Hair follicular keratinocyte (primary cell): Measurements from ENCODE around the gene TRMT10B. TPM values are rescaled to one million over a fixed set of nuclear protein-coding genes. Genes with fewer than 3 reads are reported as not detected.

ENCODE experiments used
- total RNA-seq: library from RNA; depleted of rRNA; stranded (reverse); fragments of >200 nt; gene quantifications from 2 replicates; pipeline ENCODE4 v1.2.3, GENCODE V29; 2015

Gene TRMT10B, protein sequence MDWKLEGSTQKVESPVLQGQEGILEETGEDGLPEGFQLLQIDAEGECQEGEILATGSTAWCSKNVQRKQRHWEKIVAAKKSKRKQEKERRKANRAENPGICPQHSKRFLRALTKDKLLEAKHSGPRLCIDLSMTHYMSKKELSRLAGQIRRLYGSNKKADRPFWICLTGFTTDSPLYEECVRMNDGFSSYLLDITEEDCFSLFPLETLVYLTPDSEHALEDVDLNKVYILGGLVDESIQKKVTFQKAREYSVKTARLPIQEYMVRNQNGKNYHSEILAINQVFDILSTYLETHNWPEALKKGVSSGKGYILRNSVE
- 2.0 and 4.9 TPM in 2 replicates for total RNA-seq

DNA sequence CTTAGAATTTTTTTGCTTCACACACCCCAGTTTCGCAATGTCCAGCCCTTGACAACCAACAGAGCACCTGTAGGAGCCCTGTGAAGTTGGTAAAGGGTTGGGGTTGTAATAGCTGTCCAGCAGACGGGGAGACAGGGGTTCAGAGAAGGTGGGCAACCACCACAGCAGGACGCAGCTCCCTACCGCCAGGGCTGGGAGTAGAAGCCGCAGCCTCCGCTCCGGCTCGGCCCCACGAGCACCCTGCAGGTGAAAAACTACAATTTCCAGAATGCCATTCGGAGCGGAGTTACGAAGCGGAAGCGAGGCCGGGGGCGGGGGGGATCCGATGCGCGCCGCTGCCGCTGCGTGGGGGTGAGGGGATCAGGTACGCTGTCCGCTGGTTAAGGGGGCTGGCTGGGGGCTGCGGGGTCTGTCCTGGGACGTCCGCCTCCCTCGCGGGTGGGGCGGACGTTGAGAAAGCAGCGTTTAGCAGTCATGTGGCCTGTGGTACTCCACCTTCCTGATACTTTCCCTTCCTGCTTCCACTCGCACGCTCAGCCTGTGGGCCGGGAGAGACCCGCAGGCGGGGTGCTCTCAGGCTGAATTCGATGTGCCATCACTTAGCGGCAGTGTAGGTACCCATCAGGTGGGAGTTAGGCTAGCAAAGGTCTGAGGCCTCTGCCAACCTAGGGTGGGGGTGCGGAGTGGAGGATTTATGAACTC lies at the start of gene TRMT10B:
Gene TRMT10B (plus strand): TSS at position 317 of the 702 bp plus-strand sequence. CDS start 8,127 bp downstream, outside the sequence.

GRCh38 chr9:37784616-37785483 lies 31.2 kb downstream of the TRMT10B start, which contains the start of gene EXOSC3:
Gene EXOSC3, minus strand, starts transcription at chr9:37785064. Its CDS starts 20 bp downstream, at chr9:37785044.

DNA sequence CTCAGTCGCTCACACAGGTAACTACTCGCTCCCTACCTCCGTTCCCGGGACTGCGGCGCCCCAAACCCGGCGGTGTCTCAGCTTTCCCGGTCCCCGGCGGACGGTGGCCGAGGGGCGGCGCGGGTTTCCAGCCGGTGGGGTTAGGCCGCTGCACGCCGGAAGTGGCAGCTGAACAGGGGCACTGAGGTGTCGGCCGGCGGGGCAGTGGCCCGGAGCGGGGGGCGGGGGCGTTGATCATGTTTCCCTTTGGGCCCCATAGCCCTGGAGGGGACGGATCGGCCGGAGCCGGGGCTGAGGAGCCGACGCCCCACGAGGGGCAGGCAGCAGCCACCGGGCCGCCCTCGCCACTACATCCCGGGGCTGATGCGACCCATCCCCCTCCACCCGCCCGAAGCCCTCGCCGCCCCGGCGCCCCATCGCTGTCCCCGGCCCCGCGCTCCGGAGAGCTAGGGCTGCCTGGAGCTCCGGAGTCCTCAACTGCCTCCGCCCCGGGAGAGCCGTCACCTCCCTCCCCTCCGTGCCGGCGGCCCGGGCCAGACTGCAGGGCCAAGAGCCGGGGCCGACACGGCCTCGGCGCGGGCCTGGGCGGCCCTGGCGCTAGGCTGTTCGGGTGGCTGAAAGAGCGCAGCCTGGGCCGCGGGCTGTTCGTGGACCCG lies 47.2 kb downstream of the TRMT10B start, which contains the start of gene DCAF10:
Gene DCAF10 (plus strand): TSS at position 167 of the 656 bp plus-strand sequence. CDS start 70 bp downstream, at position 237.

Other genes starting within 250 kb of the TRMT10B start
- gene FBXO10, start 177.4 kb upstream of the TRMT10B start, total RNA-seq, result 1.6 and 1.9 TPM in 2 replicates
- gene TOMM5, start 161.2 kb upstream of the TRMT10B start, total RNA-seq, result 131 and 194 TPM in 2 replicates
- under 0.01 TPM in 1 of 2 replicates, not detected in the other for gene FRMPD1, start 102.9 kb upstream of the TRMT10B start, total RNA-seq
- 41.3 and 58.1 TPM in 2 replicates for gene EXOSC3, start 31.3 kb downstream of the TRMT10B start, total RNA-seq
- 14.8 and 15.0 TPM in 2 replicates for gene DCAF10, start 47.0 kb downstream of the TRMT10B start, total RNA-seq
- gene SLC25A51, start 150.3 kb downstream of the TRMT10B start, total RNA-seq, result 30.5 and 32.0 TPM in 2 replicates